ENCODE results near the gene FZD7.

Gene FZD7

DNA sequence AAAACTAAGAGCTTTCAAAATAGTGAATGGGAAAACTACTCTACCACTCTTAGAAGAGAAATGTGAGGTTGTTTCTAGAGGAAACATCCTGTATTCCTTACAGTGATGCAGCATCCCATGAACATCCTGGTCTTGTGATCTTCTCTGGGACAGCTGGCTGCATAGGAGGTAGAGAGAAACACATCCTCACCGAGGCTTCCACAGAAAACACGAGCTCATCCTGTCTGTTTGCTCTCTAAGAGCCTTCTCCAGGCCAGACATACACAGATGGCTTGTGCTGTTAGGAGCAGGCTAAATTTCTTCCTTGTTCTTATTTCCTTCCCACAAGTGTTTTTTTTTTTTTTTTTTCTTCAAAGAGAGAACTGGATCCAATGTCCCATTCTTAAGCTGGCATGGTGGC is 14.7 kb upstream of the FZD7 start:
- TF ChIP-seq, protein P1, sequence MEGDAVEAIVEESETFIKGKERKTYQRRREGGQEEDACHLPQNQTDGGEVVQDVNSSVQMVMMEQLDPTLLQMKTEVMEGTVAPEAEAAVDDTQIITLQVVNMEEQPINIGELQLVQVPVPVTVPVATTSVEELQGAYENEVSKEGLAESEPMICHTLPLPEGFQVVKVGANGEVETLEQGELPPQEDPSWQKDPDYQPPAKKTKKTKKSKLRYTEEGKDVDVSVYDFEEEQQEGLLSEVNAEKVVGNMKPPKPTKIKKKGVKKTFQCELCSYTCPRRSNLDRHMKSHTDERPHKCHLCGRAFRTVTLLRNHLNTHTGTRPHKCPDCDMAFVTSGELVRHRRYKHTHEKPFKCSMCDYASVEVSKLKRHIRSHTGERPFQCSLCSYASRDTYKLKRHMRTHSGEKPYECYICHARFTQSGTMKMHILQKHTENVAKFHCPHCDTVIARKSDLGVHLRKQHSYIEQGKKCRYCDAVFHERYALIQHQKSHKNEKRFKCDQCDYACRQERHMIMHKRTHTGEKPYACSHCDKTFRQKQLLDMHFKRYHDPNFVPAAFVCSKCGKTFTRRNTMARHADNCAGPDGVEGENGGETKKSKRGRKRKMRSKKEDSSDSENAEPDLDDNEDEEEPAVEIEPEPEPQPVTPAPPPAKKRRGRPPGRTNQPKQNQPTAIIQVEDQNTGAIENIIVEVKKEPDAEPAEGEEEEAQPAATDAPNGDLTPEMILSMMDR (IDR thresholded peaks at IDR 0.05; ENCODE audit: low read depth, low read length) = no peak

GRCh38 chr2:202019689-202020450 is 13.8 kb upstream of the FZD7 start:
- TF ChIP-seq, protein P1 (IDR thresholded peaks at IDR 0.05; ENCODE audit: low read depth, low read length) = no peak
- peak in 1 of 2 donors; percentile 30 for DNase-seq (ENCODE audit: low read depth in 2 of 2)
- no peak overlapping the region for H3K4me3 ChIP-seq (replicated peaks in 1 of 2; ENCODE audit: low read depth in 2 of 2, low read length in 2 of 2)

More for the DNA sequence above, 14.7 kb upstream of the FZD7 start:
- no peak overlapping the region for H3K4me3 ChIP-seq (replicated peaks in 1 of 2; ENCODE audit: low read depth in 2 of 2, low read length in 2 of 2)
- DNase-seq (ENCODE audit: low read depth in 2 of 2) = no peak

GRCh38 chr2:202022755-202023154 is 10.9 kb upstream of the FZD7 start:
- no peak overlapping the region for H3K4me3 ChIP-seq (replicated peaks in 1 of 2; ENCODE audit: low read depth in 2 of 2, low read length in 2 of 2)
- DNase-seq (ENCODE audit: low read depth in 2 of 2) = no peak
- TF ChIP-seq, protein P1 (IDR thresholded peaks at IDR 0.05; ENCODE audit: low read depth, low read length) = no peak

DNA sequence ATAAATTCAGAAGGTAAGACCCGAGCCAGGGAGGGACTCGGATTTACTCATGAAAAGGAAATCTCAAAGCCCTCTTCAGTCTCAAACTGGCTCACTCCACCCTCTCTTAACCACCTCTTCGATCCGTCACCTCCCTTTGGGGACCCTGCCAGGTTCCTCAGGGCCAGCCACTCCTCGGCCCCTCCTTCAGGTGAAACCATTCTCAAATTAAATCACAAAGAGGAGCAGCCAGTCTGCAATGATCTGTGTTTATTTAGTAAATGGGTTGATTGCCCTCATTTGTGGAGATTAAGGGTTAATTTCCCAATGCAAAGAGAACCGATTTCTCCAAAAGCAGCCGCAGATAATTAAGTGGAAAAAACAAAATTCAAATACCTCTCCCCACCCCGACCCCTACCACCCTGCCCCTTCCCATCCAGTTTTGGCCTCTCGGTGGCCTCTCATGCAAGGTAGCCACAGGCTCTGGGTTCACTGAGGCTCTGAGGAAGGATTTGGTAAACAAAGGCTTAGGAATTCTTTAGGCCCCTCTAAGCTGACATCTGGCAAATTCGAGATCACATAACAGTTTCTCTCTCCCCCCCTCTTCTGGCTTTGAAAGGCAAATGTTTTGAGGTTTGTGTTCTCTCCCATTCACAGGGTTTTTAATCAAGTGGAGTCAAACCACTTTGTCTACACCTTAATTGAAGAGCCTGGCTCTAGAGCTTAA is 10.3 kb upstream of the FZD7 start:
- H3K4me3 ChIP-seq (replicated peaks in 1 of 2; ENCODE audit: low read depth in 2 of 2, low read length in 2 of 2) = no peak overlapping the region
- DNase-seq (ENCODE audit: low read depth in 2 of 2) = no peak
- TF ChIP-seq, protein P1 (IDR thresholded peaks at IDR 0.05; ENCODE audit: low read depth, low read length) = no peak

GRCh38 chr2:202023904-202024266 is 9.8 kb upstream of the FZD7 start:
- TF ChIP-seq, protein P1 (IDR thresholded peaks at IDR 0.05; ENCODE audit: low read depth, low read length) = no peak
- no peak for DNase-seq (ENCODE audit: low read depth in 2 of 2)

GRCh38 chr2:202024871-202025270 is 8.8 kb upstream of the FZD7 start:
- no peak overlapping the region for H3K4me3 ChIP-seq (replicated peaks in 1 of 2; ENCODE audit: low read depth in 2 of 2, low read length in 2 of 2)
- TF ChIP-seq, protein P1 (IDR thresholded peaks at IDR 0.05; ENCODE audit: low read depth, low read length) = no peak
- DNase-seq (ENCODE audit: low read depth in 2 of 2) = no peak

More at GRCh38 chr2:202023904-202024266, 9.8 kb upstream of the FZD7 start:
- H3K4me3 ChIP-seq (replicated peaks in 1 of 2; ENCODE audit: low read depth in 2 of 2, low read length in 2 of 2) = no peak overlapping the region
